ENCODE results near the gene PGPEP1. TPM values are rescaled to one million over a fixed set of nuclear protein-coding genes. Genes with fewer than 3 reads are reported as not detected.

PGPEP1 gene
- 10 to 100 TPM; 42.8 to 48.6 TPM for total RNA-seq
- long read RNA-seq, donor 1, full-length matches to known transcripts = 1 of 7 reads
- long read RNA-seq, donor 1, partial matches to known transcripts = 0 of 7 reads
- long read RNA-seq, donor 1, other reads (novel, unspliced or antisense) = 6 of 7 reads
- long read RNA-seq, donor 2, full-length matches to known transcripts = 1 of 11 reads
- long read RNA-seq, donor 2, partial matches to known transcripts = 0 of 11 reads
- long read RNA-seq, donor 2, other reads (novel, unspliced or antisense) = 10 of 11 reads

- intact Hi-C loops (cut with DNase I) = no loop called here
- DNase-seq (ENCODE audit: low spot score) = peak; percentile 87
These were observed at the start of gene PGPEP1 for GRCh38 chr19:18340190-18340989. Gene PGPEP1 (plus strand): TSS chr19:18340598. CDS start chr19:18340682, 84 bp downstream.

GRCh38 chr19:18291019-18291524 is 49.3 kb upstream of the PGPEP1 start:
- DNase-seq (ENCODE audit: low spot score) = no peak
- intact Hi-C loops (cut with DNase I) = no loop called here

GRCh38 chr19:18291590-18292461 is 48.6 kb upstream of the PGPEP1 start:
- intact Hi-C loops (cut with DNase I) = no loop called here

GRCh38 chr19:18292462-18292809 is 48.0 kb upstream of the PGPEP1 start:
- intact Hi-C loops (cut with DNase I) = no loop called here
- no peak for DNase-seq (ENCODE audit: low spot score)

More at GRCh38 chr19:18291590-18292461, 48.6 kb upstream of the PGPEP1 start:
- DNase-seq (ENCODE audit: low spot score) = peak; percentile 96

GRCh38 chr19:18292810-18293641 is 47.4 kb upstream of the PGPEP1 start:
- intact Hi-C loops (cut with DNase I) = no loop called here
- DNase-seq (ENCODE audit: low spot score) = peak; percentile 96

GRCh38 chr19:18293642-18294466 is 46.5 kb upstream of the PGPEP1 start:
- intact Hi-C loops (cut with DNase I) = no loop called here
- DNase-seq (ENCODE audit: low spot score) = no peak

- intact Hi-C loops (cut with DNase I) = no loop called here
- DNase-seq (ENCODE audit: low spot score) = no peak
These were observed 45.9 kb upstream of the PGPEP1 start for GRCh38 chr19:18294467-18294864.

GRCh38 chr19:18295034-18295451 is 45.4 kb upstream of the PGPEP1 start:
- no peak for DNase-seq (ENCODE audit: low spot score)
- intact Hi-C loops (cut with DNase I) = no loop called here

- intact Hi-C loops (cut with DNase I) = no loop called here
- DNase-seq (ENCODE audit: low spot score) = no peak
These were observed 43.1 kb upstream of the PGPEP1 start for GRCh38 chr19:18297308-18297707.

GRCh38 chr19:18298601-18299000 is 41.8 kb upstream of the PGPEP1 start:
- DNase-seq (ENCODE audit: low spot score) = no peak
- intact Hi-C loops (cut with DNase I) = no loop called here

- intact Hi-C loops (cut with DNase I) = no loop called here
- no peak for DNase-seq (ENCODE audit: low spot score)
These were observed 40.7 kb upstream of the PGPEP1 start for GRCh38 chr19:18299654-18300053.

GRCh38 chr19:18300930-18301717 is 39.3 kb upstream of the PGPEP1 start:
- intact Hi-C loops (cut with DNase I) = no loop called here
- DNase-seq (ENCODE audit: low spot score) = peak; percentile 95

- intact Hi-C loops (cut with DNase I) = no loop called here
- no peak for DNase-seq (ENCODE audit: low spot score)
These were observed 38.7 kb upstream of the PGPEP1 start for GRCh38 chr19:18301718-18302111.

GRCh38 chr19:18304208-18304457 is 36.3 kb upstream of the PGPEP1 start:
- intact Hi-C loops (cut with DNase I) = no loop called here
- no peak for DNase-seq (ENCODE audit: low spot score)

GRCh38 chr19:18304458-18305310 is 35.7 kb upstream of the PGPEP1 start:
- peak; percentile 97 for DNase-seq (ENCODE audit: low spot score)
- intact Hi-C loops (cut with DNase I) = no loop called here

- intact Hi-C loops (cut with DNase I) = no loop called here
- DNase-seq (ENCODE audit: low spot score) = no peak
These were observed 34.0 kb upstream of the PGPEP1 start for GRCh38 chr19:18306209-18306887.
